GM19468 (cell line): ENCODE results near the gene MTR.
"Not testable (repeated sequence)": the region's sequence is repeated elsewhere in the genome, so short reads cannot be mapped to it uniquely, and the experiment has no call there.

ENCODE experiments used
- ATAC-seq: cut with Tn5 transposase; IDR thresholded peaks from one replicate; pipeline ENCODE4 v1.9.1; 2021; ENCODE audit warnings: mild to moderate bottlenecking, moderate library complexity, moderate number of reproducible peaks; ENCODE audit not compliant: unreplicated experiment; ENCODE audit errors: extremely low read depth

MTR gene

DNA sequence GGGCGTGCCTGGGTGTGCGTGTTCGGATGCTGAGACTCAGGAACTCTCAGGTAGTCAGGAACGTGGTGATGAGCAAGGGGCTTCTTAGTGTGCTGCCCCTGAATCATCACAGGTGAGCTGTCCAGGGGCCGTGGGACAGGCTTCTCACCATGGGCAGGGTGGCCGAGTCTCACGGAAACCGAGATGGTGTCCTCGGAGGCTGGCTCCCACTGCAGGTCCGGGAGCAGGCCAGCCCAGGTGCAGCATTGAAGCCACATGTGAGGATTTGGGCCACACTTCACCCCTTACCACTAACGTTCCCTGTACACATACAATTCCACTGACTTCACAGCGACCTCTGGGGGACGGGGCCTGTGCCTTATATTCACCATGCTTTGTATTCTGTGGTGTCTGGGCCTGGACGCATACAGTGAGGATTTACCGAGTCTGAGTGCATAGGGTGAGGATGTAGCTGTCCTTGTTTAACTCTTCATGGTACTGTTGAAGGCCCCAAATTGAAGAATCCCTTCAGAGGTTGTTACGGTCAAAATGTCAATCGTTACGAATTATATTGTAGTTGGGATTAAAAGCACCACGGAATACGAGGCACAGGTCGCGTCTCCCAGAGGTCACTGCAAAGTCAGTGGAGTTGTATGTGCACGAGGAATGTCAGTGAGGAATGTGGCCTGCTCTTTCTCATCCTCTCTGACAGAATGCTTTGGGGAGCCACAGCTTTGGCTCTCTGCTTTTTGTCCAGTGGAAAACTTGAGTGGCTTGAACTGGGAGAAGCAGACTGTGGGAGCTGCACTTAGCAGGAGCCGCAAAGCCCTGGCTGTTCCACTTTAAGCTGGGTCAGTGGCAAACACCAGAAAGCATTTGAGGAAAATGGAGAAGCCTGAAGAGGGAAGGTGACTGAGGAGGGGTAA, 95.3 kb downstream of the MTR start:
- ATAC-seq = no peak

DNA sequence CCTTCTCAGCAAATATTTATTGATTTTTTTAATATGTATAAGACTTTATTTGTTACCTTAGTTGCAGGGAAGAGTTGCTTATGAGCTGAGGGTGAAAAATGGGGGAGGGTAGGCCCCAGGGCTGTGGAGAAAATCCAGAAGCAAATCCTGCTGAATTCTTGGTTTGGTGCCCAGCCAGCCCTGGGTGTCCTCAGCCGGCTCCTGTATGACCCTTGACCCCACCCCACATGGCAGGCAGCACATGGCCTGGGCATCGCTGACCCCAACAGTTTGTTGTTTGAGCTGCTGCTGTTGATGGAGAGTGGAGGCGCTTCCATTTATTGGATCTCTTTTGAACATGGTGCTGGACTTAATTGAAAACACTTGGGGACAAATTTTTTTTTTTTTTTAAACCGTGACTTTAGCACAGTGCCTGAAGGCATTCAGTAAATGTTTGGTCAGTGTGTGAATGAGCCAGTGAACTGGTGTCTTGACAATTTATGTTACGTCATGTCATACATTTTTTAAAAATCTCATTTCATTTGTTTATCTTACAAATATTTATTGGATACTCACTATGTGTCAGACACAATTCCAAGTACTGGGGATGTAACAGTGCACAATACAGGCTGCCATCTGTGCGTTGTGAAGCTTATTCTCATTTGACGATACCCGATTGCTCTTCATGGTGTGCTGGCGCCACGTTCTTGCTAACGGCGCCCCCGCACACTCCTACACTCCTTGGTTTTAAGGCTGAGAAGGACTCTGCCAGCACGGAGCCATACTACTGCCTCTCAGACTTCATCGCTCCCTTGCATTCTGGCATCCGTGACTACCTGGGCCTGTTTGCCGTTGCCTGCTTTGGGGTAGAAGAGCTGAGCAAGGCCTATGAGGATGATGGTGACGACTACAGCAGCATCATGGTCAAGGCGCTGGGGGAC, 98.8 kb downstream of the MTR start:
- ATAC-seq = no peak

DNA sequence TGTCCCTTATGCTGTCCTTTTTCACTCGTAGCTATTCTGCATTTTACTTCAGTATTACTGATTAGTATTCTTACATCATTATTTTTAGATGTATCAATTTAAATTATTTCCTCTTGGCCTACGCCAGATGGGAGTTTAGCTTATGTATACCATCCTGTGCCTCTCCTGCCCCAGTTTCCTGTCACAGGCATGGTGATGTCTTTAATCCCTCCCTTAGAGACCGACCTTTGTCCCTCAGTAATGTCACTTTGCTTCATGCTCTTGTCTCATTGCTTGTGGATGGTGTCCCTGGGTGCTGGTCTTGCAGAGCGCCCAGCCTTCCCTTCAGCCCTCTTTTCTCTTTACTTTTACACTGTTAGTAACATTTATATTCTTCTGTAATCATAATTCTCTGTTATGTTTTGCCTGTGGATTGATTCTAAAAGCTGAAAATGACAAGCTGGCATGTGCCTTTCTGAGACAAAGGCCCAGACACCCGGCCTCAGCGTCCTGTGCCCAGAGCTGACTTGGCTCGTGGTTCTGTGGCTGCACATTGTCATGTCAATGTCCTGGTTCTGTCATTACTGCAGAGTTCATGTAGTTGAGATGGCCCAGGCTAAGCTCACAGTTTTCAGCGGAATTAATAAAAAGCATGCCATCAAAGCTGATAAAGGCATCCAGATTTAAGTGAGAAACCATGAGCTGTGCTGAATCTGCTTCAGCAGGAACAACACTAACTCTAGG, 100.7 kb downstream of the MTR start:
- no peak for ATAC-seq

DNA sequence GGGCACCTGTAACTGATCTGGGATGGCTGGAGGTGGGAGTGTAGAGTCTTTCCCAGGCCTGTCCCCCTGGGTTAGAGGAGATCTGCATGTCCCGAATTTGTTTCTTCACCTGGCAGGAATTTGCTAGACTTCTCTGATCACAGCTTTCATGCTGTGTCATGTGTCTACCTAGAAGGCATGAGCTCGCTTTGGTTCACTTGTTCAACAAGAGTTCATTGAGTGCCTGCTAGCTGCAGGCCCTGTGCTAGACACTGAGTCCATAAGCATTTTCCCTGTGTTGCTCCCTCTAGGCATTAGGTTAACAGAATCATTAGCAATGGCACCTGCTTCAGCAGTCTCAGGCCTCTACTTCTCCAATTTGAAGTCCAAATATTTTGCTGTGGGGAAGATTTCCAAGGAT, 101.6 kb downstream of the MTR start:
- ATAC-seq = no peak

DNA sequence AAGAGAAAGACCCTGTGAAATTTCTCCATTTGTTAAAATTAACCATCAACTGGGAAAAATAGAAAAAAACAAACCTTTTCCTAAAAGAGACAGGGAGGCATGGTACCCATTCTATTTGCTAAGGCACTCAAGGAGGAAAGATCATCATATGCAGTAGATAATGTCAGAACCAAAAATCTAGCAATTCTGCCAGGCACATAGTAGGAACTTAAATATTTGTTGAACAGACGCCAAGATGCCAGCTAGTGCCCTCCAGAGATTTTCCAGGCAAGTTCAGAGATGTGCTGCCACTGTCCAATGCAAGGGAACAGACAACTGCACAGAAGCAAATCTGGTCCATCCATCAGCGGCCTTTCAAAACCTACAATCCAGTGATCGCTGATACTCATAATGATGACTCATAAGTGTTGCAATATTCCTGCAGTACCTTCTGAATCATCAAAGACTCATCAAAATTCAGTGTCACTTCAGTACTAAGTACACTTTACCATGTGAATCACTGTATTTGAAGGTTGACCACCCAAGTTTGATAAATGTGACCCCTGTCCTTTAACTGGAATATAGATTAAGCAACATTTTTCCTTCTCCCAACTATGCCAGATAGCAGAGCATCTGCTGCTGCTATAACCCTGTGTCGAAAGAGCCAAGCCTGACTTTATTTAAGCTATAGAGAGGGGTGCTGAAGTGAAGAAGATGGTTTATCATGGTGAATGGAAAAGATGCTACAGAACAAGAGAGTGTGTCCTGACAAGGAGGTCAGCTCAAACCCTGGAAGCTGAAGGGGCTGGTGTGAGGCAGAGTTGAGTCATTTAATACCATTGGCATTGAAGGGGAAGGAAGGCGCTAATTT, 110.0 kb downstream of the MTR start:
- no peak for ATAC-seq

DNA sequence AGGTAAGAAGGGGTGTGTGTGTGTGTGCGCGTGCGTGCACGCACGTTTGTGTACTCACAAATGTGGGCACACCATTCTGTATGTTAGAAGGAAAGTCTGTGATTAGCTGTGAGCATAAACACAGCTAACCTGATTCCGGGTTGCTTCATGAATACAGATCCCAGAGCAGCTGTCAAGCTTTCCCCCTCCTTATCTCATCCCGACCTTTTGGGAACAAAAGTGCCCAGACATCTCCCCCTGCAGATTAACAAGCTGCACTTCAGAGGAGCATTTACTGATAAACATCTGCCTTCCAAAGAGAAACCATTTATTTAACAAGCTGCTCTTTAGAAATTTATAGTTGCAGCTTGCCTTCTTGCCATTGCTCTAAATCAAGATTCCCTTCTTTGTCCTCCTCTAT, 112.1 kb downstream of the MTR start:
- ATAC-seq = no peak

DNA sequence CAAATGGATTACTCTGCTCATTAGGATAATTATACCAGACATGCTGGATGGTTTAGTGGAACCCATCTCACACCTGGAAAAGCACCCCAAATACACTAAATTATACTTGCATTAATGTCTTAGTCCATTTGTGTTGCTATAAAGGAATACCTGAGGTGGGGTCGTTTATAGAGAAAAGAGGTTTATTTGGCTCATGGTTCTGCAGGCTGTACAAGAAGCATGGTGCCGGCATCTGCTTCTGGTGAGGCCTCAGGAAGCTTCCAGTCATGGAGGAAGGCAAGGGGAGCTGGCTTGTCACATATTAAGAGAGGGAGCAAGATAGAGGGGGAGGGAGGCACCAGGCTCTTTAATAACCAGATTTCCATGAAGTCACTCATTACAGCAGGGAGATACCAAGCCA, 113.6 kb downstream of the MTR start:
- no peak for ATAC-seq

DNA sequence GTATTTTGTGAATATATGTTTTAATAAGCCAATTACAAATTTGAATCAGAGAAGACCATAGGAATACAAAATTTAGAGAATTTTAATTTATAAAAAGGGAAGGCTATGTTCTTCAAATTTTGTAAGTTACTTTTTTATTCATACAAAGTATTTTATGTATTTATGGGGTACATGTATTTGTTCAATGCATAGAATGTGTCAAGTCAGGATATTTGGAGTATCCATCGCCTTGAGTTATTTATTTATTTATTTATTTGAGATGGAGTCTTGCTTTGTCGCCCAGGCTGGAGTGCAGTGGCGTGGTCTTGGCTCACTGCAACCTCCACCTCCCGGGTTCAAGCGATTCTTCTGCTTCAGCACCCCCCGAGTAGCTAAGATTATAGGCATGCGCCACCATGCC, 116.0 kb downstream of the MTR start:
- ATAC-seq = not testable (repeated sequence)

DNA sequence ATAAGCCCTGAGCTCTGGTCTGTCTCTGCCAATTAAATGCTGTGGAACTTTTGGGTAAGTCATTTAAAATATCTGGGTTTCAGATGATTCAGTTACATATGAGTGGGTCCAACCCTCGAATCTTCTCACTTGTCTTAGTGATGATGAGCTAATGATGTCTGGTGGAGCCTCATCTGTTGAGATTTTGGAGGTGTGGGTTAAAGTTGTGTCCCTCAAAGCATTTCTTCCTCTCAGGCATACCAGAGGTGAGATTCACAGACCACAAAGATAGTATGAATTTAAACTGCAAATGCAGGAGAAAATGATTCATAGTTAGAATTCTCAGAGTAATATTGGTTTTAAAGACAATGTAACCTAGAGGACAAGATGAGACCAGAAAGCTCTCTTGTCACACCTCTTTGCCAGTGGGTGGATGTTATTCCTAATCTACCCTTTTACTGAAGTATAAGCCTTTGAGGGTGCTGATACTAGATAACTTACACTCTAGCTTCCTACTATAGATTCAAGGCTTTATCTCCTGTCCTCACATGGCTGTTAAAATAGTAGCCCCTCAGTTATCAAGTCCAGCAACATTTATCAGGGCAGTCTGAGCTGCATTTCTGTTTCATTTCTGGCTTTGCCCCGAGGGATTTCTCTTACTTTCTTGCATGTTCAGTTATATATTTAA, 118.4 kb downstream of the MTR start:
- ATAC-seq = no peak

DNA sequence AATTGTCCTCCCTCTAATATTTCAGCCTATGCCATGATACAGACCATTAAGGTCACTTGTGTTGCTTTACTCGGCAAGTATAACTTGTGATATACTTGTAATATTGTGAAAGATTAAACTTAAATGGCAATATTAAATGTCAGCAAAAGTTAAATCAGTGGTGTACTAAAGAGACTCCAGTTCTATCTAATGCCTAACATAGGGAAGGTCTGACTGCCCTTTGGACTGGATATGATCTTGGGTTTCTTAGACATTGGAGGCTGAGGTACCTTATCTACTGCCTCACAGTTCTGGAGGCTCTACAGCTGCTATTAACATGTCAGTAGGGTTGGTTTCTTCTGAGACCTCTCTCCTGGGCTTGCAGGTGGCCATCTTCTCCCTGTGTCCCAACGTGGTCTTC, 119.3 kb downstream of the MTR start:
- no peak for ATAC-seq

DNA sequence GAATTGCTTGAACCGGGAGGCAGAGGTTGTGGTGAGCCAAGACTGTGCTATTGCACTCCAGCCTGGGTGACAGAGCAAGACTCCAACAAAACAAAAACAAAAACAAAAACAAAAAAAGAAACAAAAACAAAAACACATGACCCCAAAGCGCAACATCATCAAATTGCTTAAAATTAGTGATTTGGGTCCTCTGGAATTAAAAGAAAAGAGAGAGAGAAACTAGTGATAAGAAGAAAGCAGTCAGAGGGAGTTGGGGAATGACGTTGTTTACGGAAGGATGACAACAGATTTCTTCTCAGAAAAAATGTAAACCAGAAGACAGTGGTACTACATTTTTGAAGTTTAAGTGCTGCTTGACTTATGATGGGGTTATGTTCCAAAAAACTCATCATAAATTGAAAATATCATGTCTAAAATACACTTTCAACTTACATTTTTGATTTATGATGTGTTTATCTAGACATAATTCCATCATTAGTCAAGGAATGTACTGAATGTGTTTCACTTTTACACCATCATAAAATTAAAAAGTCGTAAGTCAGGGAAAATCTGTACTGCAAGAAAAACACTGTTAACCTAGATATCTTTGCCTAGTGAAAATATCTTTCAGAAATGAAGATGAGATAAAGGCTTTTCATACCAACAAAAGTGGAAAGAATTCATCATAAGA, 121.2 kb downstream of the MTR start:
- ATAC-seq = no peak

DNA sequence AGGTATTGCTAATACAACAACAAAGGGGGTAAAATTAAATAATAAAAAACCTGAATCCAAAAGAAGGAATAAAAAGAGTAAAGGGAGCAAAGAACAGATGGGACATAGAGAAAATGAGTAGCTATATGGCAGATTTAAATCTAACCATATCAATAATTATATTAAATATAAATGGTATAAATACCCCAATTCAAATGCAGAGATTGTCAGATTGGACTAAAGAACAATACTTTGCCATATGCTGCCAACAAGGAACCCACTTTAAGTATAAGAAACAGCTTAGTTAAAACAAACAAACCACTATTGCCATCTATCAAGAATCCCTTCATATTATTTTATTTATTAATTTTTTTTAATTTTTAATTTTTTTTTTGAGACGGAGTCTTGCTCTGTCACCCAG, 122.4 kb downstream of the MTR start:
- ATAC-seq = no peak

DNA sequence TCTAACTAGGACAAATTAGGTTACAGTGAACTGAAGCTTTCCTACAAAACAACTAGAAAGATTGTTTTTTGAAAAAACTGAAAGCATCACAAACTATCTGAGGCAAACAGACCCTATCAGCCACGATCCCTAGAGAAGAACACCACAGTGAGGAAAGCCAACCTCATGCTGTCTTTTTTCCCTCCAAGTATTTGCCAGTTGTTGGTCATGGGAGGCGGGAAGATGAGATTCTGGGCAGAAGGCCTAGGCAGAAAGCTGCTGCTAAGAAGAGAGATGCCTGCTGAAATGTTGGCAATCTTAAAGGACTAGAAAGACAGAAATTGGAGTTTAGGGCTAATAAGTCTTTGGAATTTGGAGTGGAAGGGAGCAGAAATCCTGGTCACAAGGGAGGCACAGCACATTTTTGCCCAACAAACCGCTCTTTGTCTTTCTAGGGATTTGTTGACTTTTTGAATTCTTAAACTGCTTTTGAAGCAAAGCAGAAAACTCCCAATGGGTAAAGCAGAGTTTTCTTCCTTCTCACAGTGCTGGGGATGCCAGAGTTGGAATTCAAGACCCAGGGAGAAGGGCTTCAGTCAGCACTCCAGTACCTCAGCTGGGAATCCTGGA, 125.3 kb downstream of the MTR start:
- no peak for ATAC-seq

DNA sequence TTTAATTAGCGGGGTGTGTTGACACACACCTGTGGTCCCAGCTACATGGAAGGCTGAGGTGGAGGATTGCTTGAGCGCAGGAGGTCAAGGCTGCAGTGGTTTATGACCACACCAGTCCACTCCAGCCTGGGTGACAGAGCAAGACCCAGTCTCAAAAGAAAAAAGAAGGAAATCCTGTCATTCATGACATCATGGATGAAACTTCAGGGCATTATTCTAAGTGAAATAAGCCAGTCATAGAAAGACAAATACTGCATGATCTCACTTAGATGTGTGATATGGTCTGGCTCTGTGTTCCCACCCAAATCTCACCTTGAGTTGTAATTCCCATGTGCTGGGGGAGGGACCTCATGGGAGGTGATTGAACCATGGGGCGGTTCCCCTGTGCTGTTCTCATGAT, 126.5 kb downstream of the MTR start:
- no peak for ATAC-seq

DNA sequence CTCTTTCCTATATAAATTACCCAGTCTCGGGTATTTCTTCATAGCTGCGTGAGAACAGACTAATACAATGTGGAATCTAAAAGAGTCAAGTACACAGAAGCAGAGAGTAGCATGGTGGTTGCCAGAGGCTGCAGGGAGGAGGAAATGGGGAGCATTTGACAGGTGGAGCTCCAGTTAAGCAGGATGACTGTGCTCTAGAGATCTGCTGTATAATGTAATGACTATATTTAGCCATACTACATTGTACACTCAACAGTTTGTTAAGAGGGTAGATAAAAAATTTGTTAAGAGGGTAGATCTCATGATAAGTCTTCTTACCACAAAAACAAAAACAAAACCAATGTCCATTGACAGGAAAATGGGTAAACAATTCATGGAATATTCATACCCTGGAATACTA, 127.1 kb downstream of the MTR start:
- no peak for ATAC-seq

DNA sequence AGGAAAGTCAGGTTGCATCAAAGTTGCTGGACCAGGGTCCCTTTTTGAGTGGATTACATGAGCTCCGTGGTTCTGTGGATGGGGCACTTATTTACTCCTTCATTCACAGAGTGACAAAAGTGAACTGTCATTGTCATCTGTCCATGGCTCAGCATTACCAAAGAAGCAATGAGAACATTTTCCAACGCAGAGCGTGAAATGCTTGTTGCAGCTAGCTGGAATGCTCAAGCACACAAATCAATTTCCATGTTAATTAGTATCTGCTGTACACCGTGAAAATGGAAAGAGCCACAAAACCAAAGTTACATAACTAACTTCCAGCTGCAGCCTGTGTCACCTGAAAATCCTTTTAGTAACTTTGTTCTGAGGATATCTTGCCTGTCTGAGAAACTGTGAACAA, 130.3 kb downstream of the MTR start:
- ATAC-seq = no peak

DNA sequence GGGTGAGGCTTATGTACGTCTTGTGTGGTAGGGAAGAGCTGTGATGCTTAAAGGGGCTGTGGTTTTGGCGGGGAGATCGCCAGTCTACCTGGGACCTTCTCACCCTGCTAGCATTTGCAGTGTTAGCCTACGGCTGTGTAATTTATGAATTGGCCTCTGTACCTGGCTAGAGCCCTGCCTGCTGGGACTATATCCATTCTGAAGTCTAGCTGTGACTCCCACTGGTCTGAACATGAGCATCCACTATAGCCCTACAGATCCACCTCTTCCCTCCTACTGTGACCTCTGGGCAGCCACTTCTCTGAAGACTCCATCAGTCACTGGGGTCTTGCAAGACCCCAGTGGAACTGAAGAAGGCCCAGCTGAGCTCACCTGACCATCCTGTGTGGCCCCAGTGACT, 135.4 kb downstream of the MTR start:
- no peak for ATAC-seq

DNA sequence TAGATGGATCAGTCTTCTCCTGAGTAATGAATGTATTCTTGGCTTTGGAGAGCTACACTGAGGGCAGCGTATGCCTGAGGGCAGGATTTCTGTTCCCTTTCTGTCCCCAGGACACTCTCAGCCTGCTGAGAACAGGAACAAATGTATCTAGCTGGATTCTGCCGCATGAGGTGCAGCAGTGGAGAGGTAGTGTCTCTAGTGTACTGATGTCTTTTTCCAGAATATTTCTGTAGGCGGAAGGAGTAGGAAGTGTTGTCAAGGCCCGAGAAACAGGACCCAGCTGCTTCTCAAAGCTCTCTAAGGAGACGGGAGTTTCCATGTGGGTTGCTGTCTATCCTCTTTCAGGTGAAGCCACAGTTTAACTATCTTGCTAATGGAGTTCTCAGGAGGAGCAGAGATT, 143.7 kb downstream of the MTR start:
- no peak for ATAC-seq
